Activated T-cell treated with anti-CD3 and anti-CD28 coated beads for 4 hours (primary cell): ENCODE data around the gene DCTPP1.
"Not testable (repeated sequence)": the region's sequence is repeated elsewhere in the genome, so short reads cannot be mapped to it uniquely, and the experiment has no call there.

ENCODE experiments used
- DNase-seq: peaks from one replicate; pipeline ENCODE4 v3.0.0-alpha.2; 2020

The DCTPP1 gene

GRCh38 chr16:30429678-30430427 is at the start of gene DCTPP1:
DCTPP1 (minus strand) TSS chr16:30430030; CDS start chr16:30429980, 50 bp downstream.
- DNase-seq: peak; percentile 93

- DNase-seq: no peak
These were observed 49.1 kb upstream of the DCTPP1 start for GRCh38 chr16:30478766-30479478.

GRCh38 chr16:30477773-30478172 is 47.9 kb upstream of the DCTPP1 start:
- not testable (repeated sequence) for DNase-seq

GRCh38 chr16:30476991-30477390 is 47.2 kb upstream of the DCTPP1 start:
- DNase-seq: no peak

GRCh38 chr16:30474684-30475083 is 44.9 kb upstream of the DCTPP1 start:
- no peak for DNase-seq

GRCh38 chr16:30474074-30474452 is 44.2 kb upstream of the DCTPP1 start:
- DNase-seq: no peak

GRCh38 chr16:30473231-30474073 is 43.6 kb upstream of the DCTPP1 start:
- peak; percentile 38 for DNase-seq

GRCh38 chr16:30472328-30472942 is 42.6 kb upstream of the DCTPP1 start, which contains the start of gene ITGAL:
ITGAL (plus strand) TSS chr16:30472742; CDS start chr16:30472838, 96 bp downstream.
- DNase-seq: peak; percentile 65

GRCh38 chr16:30470632-30470995 is 40.8 kb upstream of the DCTPP1 start:
- DNase-seq: no peak

GRCh38 chr16:30470170-30470512 is 40.3 kb upstream of the DCTPP1 start:
- DNase-seq: no peak

- no peak for DNase-seq
These were observed 34.2 kb upstream of the DCTPP1 start for GRCh38 chr16:30464078-30464477.

- DNase-seq: not testable (repeated sequence)
These were observed 31.6 kb upstream of the DCTPP1 start for GRCh38 chr16:30461426-30461825.

- no peak for DNase-seq
These were observed 29.6 kb upstream of the DCTPP1 start for GRCh38 chr16:30459456-30459855.

GRCh38 chr16:30458561-30459394 is 28.9 kb upstream of the DCTPP1 start:
- peak; percentile 66 for DNase-seq

GRCh38 chr16:30457743-30458560 is 28.1 kb upstream of the DCTPP1 start:
- no peak for DNase-seq

- DNase-seq: no peak
These were observed 27.4 kb upstream of the DCTPP1 start for GRCh38 chr16:30457256-30457655.

GRCh38 chr16:30456302-30456701 is 26.5 kb upstream of the DCTPP1 start:
- no peak for DNase-seq

- DNase-seq: not testable (repeated sequence)
These were observed 23.1 kb upstream of the DCTPP1 start for GRCh38 chr16:30452709-30453580.

- DNase-seq: no peak
These were observed 19.2 kb upstream of the DCTPP1 start for GRCh38 chr16:30449116-30449435.

- no peak for DNase-seq
These were observed 17.8 kb upstream of the DCTPP1 start for GRCh38 chr16:30447512-30448226.
